ENCODE measurements around the gene BCAR3. TPM values are rescaled to one million over a fixed set of nuclear protein-coding genes. Genes with fewer than 3 reads are reported as not detected.

BCAR3 gene
- total RNA-seq, 3 donors from 2014 or later (not counting 1 experiment from before 2014, with no cell fraction given) = 0.52 to 6.5 (median 2.4) TPM

DNA sequence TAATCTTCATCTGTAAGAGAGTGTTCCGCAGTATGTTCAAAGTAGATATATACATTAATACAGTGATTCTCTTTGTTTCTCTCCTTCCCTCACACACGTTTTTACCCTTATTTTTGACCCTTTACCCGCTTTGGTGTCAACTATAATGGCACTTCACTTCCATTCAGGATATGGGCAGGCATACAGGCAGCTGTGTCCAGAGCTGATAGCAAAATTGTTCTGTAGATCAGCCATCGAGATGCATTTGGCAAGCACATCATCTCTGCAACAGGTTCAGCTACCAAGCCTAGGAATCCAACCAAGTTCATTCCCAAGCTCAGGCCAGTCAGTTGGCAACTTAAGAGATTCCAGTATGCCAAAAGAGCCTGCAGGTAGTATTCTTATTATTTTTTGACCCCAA, 158.9 kb downstream of the BCAR3 start:
- no peaks in the 10 kb centered on the region for H3K4me1 ChIP-seq (ENCODE audit: control insufficient read depth, insufficient read depth, low read length)
- no peaks in the 10 kb centered on the region for H3K9me3 ChIP-seq (ENCODE audit: control insufficient read depth, insufficient read depth, low read length)
- peaks cover 6 to 17% of the 10 kb centered on the region in 2 donors for H3K27me3 Mint-ChIP-seq (ENCODE audit: low read depth in 2 of 2)
- no peaks in the 10 kb centered on the region for H3K36me3 ChIP-seq (ENCODE audit: control insufficient read depth, insufficient read depth, low read length)
- ATAC-seq = no peak
- H3K4me3 Mint-ChIP-seq = no peak overlapping the region
- TF ChIP-seq, protein P1, sequence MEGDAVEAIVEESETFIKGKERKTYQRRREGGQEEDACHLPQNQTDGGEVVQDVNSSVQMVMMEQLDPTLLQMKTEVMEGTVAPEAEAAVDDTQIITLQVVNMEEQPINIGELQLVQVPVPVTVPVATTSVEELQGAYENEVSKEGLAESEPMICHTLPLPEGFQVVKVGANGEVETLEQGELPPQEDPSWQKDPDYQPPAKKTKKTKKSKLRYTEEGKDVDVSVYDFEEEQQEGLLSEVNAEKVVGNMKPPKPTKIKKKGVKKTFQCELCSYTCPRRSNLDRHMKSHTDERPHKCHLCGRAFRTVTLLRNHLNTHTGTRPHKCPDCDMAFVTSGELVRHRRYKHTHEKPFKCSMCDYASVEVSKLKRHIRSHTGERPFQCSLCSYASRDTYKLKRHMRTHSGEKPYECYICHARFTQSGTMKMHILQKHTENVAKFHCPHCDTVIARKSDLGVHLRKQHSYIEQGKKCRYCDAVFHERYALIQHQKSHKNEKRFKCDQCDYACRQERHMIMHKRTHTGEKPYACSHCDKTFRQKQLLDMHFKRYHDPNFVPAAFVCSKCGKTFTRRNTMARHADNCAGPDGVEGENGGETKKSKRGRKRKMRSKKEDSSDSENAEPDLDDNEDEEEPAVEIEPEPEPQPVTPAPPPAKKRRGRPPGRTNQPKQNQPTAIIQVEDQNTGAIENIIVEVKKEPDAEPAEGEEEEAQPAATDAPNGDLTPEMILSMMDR (IDR thresholded peaks at IDR 0.05) = no peak
- H3K9me3 Mint-ChIP-seq = no peaks in the 10 kb centered on the region
- no peak overlapping the region for H3K27ac ChIP-seq (ENCODE audit: low read length)
- no peaks in the 10 kb centered on the region for H3K36me3 Mint-ChIP-seq
- H3K4me3 ChIP-seq (ENCODE audit: low read length) = no peak overlapping the region
- no peak for DNase-seq
- H3K4me1 Mint-ChIP-seq = no peaks in the 10 kb centered on the region
- intact Hi-C loops (cut with micrococcal nuclease) = no loop called here
- no peak overlapping the region for H3K27ac Mint-ChIP-seq
- WGBS (ENCODE audit: insufficient coverage) = 69% methylated on average over 3 of the region's 4 CpGs
- no peaks in the 10 kb centered on the region for H3K27me3 ChIP-seq (ENCODE audit: control insufficient read depth, insufficient read depth, low read length)

DNA sequence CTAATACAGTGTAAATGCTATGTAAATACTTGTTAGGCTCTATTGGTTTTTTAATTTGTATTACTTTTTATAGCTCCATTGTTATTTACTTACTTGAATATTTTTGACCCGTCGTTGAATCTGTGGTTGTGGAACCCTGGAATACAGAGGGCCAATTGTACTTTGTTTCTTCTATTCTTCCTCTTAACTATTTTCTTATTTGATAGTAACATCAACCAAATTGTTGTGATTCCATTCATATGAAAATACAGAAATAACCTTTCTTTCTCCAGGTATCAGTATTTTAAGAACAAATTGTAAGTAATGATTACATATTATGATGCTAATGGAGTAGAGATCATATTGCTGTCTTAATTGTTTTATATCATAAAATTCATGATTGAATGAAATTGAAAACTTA, 160.0 kb downstream of the BCAR3 start:
- DNase-seq (no peak), ATAC-seq (no peak)
- WGBS (ENCODE audit: insufficient coverage) = no CpG with 5 or more reads among the region's 2 CpGs
- no peaks in the 10 kb centered on the region for H3K9me3 Mint-ChIP-seq
- TF ChIP-seq, protein P1 (IDR thresholded peaks at IDR 0.05) = no peak
- no peak overlapping the region for H3K27ac Mint-ChIP-seq
- H3K4me3 Mint-ChIP-seq = no peak overlapping the region
- Histone ChIP-seq H3K4me1 (ENCODE audit: control insufficient read depth, insufficient read depth, low read length) (no peaks in the 10 kb centered on the region), H3K9me3 (ENCODE audit: control insufficient read depth, insufficient read depth, low read length) (no peaks in the 10 kb centered on the region), H3K27me3 (ENCODE audit: control insufficient read depth, insufficient read depth, low read length) (no peaks in the 10 kb centered on the region), H3K4me3 (ENCODE audit: low read length) (no peak overlapping the region), H3K36me3 (ENCODE audit: control insufficient read depth, insufficient read depth, low read length) (no peaks in the 10 kb centered on the region), H3K27ac (ENCODE audit: low read length) (no peak overlapping the region)
- intact Hi-C loops (cut with micrococcal nuclease) = no loop called here
- H3K27me3 Mint-ChIP-seq (ENCODE audit: low read depth in 2 of 2) = peaks cover 7 to 8% of the 10 kb centered on the region in 2 donors
- no peaks in the 10 kb centered on the region for H3K36me3 Mint-ChIP-seq
- no peaks in the 10 kb centered on the region for H3K4me1 Mint-ChIP-seq

DNA sequence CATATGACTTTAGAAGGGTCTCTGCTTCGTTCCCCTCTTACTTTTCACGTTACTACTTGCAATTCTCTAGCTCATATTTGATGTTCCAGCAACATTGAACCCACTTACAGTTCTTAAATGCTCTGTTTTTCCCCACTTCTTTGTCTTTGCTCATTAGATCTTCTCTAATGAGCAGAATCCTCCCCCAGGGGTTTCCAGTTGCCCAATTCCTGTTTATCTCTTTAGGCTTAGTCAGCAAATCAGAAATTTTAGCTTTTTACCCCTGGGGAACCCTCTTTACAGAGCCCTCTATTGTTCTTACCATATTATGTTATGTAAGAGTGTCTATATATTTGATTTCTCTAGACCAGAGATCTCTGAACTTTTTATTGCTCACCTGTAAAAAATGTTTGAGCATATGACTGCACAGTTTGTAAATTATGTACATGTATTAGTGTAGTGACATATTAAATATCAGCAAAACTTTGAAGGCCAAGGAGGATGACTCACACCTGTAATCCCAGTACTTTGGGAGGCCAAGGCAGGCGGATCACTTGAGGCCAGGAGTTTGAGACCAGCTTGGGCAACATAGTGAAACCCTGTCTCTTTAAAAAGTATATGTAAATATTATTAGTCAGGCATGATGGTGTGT, 162.3 kb downstream of the BCAR3 start:
- H3K4me3 Mint-ChIP-seq = no peak overlapping the region
- ATAC-seq = no peak
- H3K27ac ChIP-seq (ENCODE audit: low read length) = no peak overlapping the region

More for the DNA sequence above, 162.3 kb downstream of the BCAR3 start:
- Mint-ChIP-seq H3K36me3 (no peaks in the 10 kb centered on the region), H3K4me1 (no peaks in the 10 kb centered on the region), H3K27me3 (ENCODE audit: low read depth in 2 of 2) (peaks cover 0 to 5% of the 10 kb centered on the region in 2 donors), H3K27ac (no peak overlapping the region), H3K9me3 (no peaks in the 10 kb centered on the region)
- H3K9me3 ChIP-seq (ENCODE audit: control insufficient read depth, insufficient read depth, low read length) = no peaks in the 10 kb centered on the region
- H3K4me3 ChIP-seq (ENCODE audit: low read length) = no peak overlapping the region
- no peaks in the 10 kb centered on the region for H3K36me3 ChIP-seq (ENCODE audit: control insufficient read depth, insufficient read depth, low read length)
- H3K4me1 ChIP-seq (ENCODE audit: control insufficient read depth, insufficient read depth, low read length) = no peaks in the 10 kb centered on the region
- intact Hi-C loops (cut with micrococcal nuclease) = no loop called here
- no peaks in the 10 kb centered on the region for H3K27me3 ChIP-seq (ENCODE audit: control insufficient read depth, insufficient read depth, low read length)
- TF ChIP-seq, protein P1 (IDR thresholded peaks at IDR 0.05) = no peak
- 83% methylated on average over 3 of the region's 3 CpGs for WGBS (ENCODE audit: insufficient coverage)
- no peak for DNase-seq

Measured in natural killer cell (primary cell).